Measurements from ENCODE around the gene VSIR.

VSIR gene

DNA sequence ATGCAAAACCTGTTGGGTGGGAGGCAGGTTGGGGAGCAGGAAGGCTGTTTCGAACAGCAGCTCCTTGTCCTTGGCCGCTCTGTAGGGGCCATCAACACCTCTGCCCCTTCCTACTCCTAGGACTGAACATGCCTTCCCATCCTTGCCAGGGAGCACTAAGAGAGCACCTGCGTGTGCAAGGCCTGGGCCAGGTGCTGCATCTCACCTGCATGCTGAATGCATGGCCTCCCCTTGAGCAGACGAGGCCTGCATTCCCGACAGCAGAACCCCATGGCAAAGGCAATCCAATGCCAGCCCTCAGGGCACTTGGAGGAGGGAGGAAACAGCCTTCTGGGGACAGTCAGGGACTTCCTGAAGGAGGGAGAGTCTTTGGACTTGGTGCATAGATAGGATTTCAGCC lies 11.0 kb downstream of the VSIR start:
- TF ChIP-seq POLR2AphosphoS5 (IDR thresholded peaks at IDR 0.05; ENCODE audit: low read depth, low read length), result no peak
- no peak for TF ChIP-seq TAF1 (IDR thresholded peaks at IDR 0.05; ENCODE audit: borderline replicate concordance, insufficient read depth, low read length)
- no peak for TF ChIP-seq FOXP2 (optimal IDR thresholded peaks at IDR 0.05; ENCODE audit: borderline replicate concordance, extremely low read depth, extremely low read length, insufficient read depth)
- TF ChIP-seq, protein P1, sequence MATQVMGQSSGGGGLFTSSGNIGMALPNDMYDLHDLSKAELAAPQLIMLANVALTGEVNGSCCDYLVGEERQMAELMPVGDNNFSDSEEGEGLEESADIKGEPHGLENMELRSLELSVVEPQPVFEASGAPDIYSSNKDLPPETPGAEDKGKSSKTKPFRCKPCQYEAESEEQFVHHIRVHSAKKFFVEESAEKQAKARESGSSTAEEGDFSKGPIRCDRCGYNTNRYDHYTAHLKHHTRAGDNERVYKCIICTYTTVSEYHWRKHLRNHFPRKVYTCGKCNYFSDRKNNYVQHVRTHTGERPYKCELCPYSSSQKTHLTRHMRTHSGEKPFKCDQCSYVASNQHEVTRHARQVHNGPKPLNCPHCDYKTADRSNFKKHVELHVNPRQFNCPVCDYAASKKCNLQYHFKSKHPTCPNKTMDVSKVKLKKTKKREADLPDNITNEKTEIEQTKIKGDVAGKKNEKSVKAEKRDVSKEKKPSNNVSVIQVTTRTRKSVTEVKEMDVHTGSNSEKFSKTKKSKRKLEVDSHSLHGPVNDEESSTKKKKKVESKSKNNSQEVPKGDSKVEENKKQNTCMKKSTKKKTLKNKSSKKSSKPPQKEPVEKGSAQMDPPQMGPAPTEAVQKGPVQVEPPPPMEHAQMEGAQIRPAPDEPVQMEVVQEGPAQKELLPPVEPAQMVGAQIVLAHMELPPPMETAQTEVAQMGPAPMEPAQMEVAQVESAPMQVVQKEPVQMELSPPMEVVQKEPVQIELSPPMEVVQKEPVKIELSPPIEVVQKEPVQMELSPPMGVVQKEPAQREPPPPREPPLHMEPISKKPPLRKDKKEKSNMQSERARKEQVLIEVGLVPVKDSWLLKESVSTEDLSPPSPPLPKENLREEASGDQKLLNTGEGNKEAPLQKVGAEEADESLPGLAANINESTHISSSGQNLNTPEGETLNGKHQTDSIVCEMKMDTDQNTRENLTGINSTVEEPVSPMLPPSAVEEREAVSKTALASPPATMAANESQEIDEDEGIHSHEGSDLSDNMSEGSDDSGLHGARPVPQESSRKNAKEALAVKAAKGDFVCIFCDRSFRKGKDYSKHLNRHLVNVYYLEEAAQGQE (IDR thresholded peaks at IDR 0.05; ENCODE audit: insufficient read depth in 1 of 2, low read depth in 2 of 2, low read length in 2 of 2), result no peak
- TF ChIP-seq SIN3A (IDR thresholded peaks at IDR 0.05; ENCODE audit: borderline replicate concordance, insufficient read depth, low read length), result no peak

DNA sequence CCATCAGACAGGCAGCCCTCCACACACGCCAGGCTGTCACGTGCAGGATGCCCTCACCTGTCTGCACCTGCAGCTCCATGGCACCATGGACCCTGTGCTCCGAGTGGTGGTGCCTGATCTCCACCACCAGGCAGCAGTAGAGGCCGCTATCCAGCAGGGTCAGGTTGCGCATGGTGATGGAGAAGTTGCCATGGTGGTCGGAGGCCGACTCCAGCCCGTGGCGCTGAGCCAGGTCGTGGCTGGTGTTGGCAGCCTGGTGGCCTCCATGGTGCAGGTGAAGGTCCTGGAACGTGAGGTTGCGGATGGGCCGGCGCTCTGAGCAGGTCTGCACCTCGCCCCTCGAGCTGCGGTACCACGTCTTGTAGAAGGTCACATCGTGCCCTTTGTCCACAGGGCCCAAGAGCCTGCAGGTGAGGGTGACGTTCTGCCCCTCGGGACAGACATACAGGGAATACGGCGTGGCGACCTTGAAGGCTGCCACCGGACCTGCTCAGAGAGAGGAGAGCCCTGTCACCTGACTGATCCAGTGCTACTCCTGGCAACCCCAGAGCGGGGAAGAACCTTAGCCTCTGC lies 11.7 kb downstream of the VSIR start:
- TF ChIP-seq, protein P1 (IDR thresholded peaks at IDR 0.05; ENCODE audit: insufficient read depth in 1 of 2, low read depth in 2 of 2, low read length in 2 of 2), result no peak
- no peak for TF ChIP-seq SIN3A (IDR thresholded peaks at IDR 0.05; ENCODE audit: borderline replicate concordance, insufficient read depth, low read length)

DNA sequence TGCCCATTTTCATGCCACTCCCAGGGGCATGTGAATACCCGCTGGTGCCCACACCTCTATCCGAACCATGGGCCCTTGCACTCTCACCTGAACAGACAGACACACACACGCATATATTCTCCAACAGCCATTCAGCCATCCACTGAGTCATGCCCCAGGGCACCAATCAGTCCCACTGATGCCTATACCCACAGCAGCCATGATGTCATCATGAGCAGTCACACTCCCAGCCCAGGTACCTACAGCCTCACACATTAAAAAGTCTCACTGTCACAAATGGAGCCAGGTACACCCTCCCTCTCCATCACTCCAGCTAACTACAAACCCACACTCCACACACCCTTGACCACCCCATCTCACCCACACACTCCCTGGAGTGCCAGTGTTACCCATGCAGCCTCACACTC lies 12.2 kb downstream of the VSIR start:
- TF ChIP-seq, protein P1 (IDR thresholded peaks at IDR 0.05; ENCODE audit: insufficient read depth in 1 of 2, low read depth in 2 of 2, low read length in 2 of 2), result no peak
- TF ChIP-seq TAF1 (IDR thresholded peaks at IDR 0.05; ENCODE audit: borderline replicate concordance, insufficient read depth, low read length), result no peak
- TF ChIP-seq POLR2AphosphoS5 (IDR thresholded peaks at IDR 0.05; ENCODE audit: low read depth, low read length), result no peak
- no peak for TF ChIP-seq FOXP2 (optimal IDR thresholded peaks at IDR 0.05; ENCODE audit: borderline replicate concordance, extremely low read depth, extremely low read length, insufficient read depth)
- no peak for TF ChIP-seq SIN3A (IDR thresholded peaks at IDR 0.05; ENCODE audit: borderline replicate concordance, insufficient read depth, low read length)

DNA sequence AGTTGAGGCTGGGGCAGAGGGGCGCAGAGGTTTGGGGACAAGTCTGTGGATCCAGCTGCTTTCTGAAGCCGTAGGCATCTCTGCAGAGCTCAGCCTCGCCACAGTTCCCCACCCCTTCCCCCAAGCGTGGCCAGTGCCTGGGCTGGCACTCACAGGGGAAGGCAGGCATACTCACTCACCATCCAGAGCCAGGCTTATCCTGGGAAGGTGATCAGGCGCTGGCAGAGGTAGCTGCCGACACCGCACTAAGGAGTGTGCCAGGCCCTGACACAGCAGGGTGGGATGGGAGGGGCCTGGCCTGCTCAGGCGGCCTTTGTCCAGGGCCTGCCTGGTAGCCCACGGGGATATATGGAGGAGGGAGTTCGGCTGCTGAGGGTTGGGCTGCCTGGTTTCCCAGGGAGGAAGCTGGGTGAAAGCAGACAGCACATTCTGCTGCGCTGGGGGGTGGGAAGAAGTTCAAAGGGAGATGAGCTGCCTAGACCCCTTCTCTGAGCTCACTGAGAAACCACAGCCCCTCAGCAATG lies 15.9 kb downstream of the VSIR start:
- TF ChIP-seq FOXP2 (optimal IDR thresholded peaks at IDR 0.05; ENCODE audit: borderline replicate concordance, extremely low read depth, extremely low read length, insufficient read depth), result no peak
- no peak for TF ChIP-seq SIN3A (IDR thresholded peaks at IDR 0.05; ENCODE audit: borderline replicate concordance, insufficient read depth, low read length)
- no peak for TF ChIP-seq POLR2AphosphoS5 (IDR thresholded peaks at IDR 0.05; ENCODE audit: low read depth, low read length)
- TF ChIP-seq, protein P1 (IDR thresholded peaks at IDR 0.05; ENCODE audit: insufficient read depth in 1 of 2, low read depth in 2 of 2, low read length in 2 of 2), result no peak
- TF ChIP-seq TAF1 (IDR thresholded peaks at IDR 0.05; ENCODE audit: borderline replicate concordance, insufficient read depth, low read length), result no peak

Data from PFSK-1 (cell line).